ENCODE measurements around the gene IMP4. TPM values are rescaled to one million over a fixed set of nuclear protein-coding genes. Genes with fewer than 3 reads are reported as not detected.

IMP4 gene
- total and polyA plus RNA-seq, 12 donors, result 50.6 to 190 (median 64.6) TPM

- H3K4me3 ChIP-seq, result peak overlapping the region; percentile 45 to 81 (median 68)
- ATAC-seq, result peak; percentile 25 to 63 (median 34)
- no peak for TF ChIP-seq CTCF (IDR thresholded peaks at IDR 0.05)
- intact Hi-C loops (cut with DNase I), result loop anchor here in 2 of 10 donors (1.0 to 5.0 kb wide), 2 partner anchors 33 to 48 kb away; partner anchors contain the start of genes IMP4 (in 1 of the 2) and PTPN18 (in 1 of the 2)
- H3K9me3 ChIP-seq, result no peaks in the 10 kb centered on the region
- no peaks in the 10 kb centered on the region for H3K36me3 ChIP-seq
- WGBS, 2 donors, result 35 to 47% methylated on average over 16 of the region's 16 CpGs
- H3K4me1 ChIP-seq, result peaks cover 7 to 60% (median 50%) of the 10 kb centered on the region in 9 donors
- H3K27me3 ChIP-seq, result no peaks in the 10 kb centered on the region
- H3K27ac ChIP-seq, result peak overlapping the region; percentile 80 to 94 (median 89)
- DNase-seq, result peak; percentile 36 to 42
Measured at GRCh38 chr2:130390460-130391057, 47.9 kb downstream of the IMP4 start.

GRCh38 chr2:130391058-130391871, 48.6 kb downstream of the IMP4 start:
- ATAC-seq (peak; percentile 84 to 93 (median 89)), DNase-seq (peak; percentile 76 to 86)
- intact Hi-C loops (cut with DNase I), result loop anchor here in 2 of 10 donors (1.0 to 5.0 kb wide), 2 partner anchors 34 to 49 kb away; partner anchors contain the start of genes IMP4 (in 1 of the 2) and PTPN18 (in 1 of the 2)
- H3K4me1 ChIP-seq, result peaks cover 6 to 54% (median 43%) of the 10 kb centered on the region in 9 donors
- no peaks in the 10 kb centered on the region for H3K27me3 ChIP-seq
- no peaks in the 10 kb centered on the region for H3K9me3 ChIP-seq
- H3K27ac ChIP-seq, result peak overlapping the region; percentile 80 to 94 (median 89)
- H3K4me3 ChIP-seq, result peak overlapping the region; percentile 45 to 81 (median 68)
- TF ChIP-seq CTCF (IDR thresholded peaks at IDR 0.05), result no peak
- WGBS, 2 donors, result 1 to 2% methylated on average over 59 of the region's 59 CpGs
- H3K36me3 ChIP-seq, result no peaks in the 10 kb centered on the region

- ATAC-seq, result peak in 2 of 8 donors; percentile 9 to 20
- intact Hi-C loops (cut with DNase I), result loop anchor here in 2 of 10 donors (1.0 to 5.0 kb wide), 2 partner anchors 35 to 50 kb away; partner anchors contain the start of genes IMP4 (in 1 of the 2) and PTPN18 (in 1 of the 2)
- H3K4me1 ChIP-seq, result peaks cover 3 to 46% (median 35%) of the 10 kb centered on the region in 9 donors
- H3K27me3 ChIP-seq, result no peaks in the 10 kb centered on the region
- peak overlapping the region; percentile 45 to 81 (median 68) for H3K4me3 ChIP-seq
- no peak for DNase-seq
- WGBS, 2 donors, result 27 to 28% methylated on average over 17 of the region's 17 CpGs
- H3K27ac ChIP-seq, result peak overlapping the region; percentile 80 to 94 (median 89)
- no peaks in the 10 kb centered on the region for H3K36me3 ChIP-seq
- no peaks in the 10 kb centered on the region for H3K9me3 ChIP-seq
- peak in 1 of 9 donors; percentile 3 for TF ChIP-seq CTCF (IDR thresholded peaks at IDR 0.05)
Measured at GRCh38 chr2:130391872-130392670, 49.4 kb downstream of the IMP4 start.

Data from heart right ventricle (tissue), 16 donors.